DMS79 (cell line): ENCODE data around the gene COL1A1.

Experiments used
- DNase-seq: peaks from one replicate; lab custom pipeline; 2025; lab: John Stamatoyannopoulos, UW

The COL1A1 gene

DNA sequence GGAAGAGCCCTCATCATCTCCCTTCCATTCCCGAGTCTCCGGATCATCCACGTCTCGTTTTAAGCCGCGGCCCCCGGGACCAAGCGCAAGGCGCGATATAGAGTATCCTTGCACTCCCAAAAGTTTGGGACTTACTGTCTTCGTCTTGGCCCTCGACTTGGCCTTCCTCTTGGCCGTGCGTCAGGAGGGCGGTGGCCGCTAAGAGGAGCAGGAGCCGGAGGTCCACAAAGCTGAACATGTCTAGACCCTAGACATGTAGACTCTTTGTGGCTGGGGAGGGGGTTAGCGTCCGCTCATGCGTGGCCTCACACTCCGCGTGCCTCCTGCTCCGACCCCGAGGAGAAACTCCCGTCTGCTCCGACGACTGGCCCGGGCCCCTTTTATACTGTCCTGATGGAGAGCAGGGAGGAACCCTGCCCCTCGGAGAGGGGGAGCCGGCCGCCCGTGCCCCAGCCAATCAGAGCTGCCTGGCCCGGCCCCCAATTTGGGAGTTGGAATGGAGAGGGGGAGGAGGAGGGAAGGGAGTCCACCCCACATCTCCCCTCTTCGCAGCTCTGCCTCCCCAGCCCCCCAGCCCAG, at the start of gene COL1A1:
Gene COL1A1 (minus strand): TSS at position 356 of the 579 bp plus-strand sequence. CDS start 118 bp downstream, at position 238.
- DNase-seq, result no peak

DNA sequence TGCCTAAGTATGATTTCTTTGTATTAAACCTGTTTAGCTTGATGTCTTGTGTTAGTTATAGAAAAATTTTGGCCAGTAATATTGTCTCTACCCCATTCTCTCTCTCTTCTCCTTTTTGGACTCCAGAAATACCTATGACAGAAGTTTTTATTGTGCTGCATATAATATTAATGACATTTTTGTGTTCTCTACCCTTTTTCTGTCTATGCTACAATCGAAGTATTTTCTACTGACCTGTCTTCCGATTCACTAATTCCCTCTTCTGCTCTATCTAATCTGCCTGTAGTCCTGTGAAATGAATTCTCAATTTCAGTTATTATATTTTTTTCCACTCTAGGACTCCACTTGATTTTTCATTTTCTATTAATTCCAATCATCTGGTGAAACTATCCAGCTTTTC, 46.8 kb upstream of the COL1A1 start:
- no peak for DNase-seq

DNA sequence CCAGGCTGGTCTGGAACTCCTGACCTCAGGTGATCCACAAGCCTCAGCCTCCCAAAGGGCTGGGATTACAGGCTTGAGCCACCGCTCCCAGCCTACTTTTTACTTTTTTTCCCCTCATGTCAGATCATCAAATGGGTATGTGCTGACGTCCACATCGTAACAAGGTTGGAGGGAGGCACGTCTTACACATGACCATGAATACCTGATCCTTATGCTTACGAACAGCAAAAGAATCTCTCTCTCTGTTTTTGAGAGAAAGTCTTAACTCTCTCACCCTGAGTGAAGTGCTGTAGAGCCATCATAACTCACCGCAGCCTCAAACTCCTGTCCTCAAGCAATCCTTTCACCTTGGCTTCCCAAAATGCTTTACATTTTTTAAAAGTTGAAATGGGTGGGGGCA, 43.3 kb upstream of the COL1A1 start:
- DNase-seq, result no peak

DNA sequence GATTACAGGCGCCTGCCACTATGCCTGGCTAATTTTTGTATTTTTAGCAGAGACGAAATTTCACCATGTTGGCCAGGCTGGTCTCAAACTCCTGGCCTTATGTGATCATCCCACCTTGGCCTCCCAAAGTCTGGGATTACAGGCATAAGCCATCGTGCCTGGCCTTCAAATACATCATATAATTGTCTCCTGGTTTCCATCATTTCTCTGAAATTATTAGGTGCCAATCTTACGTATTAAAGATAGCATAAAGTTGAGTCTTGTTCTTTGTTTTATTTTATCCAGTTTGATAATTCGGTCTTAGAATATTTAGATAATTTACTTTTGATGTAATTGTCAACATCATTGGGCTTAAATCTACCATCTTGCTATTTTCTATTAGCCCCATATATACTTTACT, 40.0 kb upstream of the COL1A1 start:
- no peak for DNase-seq

DNA sequence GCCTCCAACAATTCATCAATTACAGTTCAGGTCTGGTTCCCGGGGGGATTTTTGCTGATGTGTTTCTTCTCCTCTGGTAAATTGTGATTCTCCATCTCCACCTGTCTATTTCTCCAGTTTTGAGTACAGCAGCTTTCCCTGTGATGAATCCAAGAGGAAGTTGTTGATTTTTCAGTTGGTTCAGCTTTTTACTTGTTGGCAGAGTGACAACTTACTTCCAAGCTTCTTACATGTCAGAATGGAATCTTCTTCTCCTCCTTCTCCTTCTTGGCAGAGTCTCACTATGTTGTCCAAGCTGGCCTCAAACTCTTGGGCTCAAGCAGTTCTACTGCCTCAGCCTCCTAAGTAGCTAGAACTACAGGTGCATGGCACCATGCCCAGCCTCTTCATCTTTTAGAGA, 39.4 kb upstream of the COL1A1 start:
- no peak for DNase-seq

DNA sequence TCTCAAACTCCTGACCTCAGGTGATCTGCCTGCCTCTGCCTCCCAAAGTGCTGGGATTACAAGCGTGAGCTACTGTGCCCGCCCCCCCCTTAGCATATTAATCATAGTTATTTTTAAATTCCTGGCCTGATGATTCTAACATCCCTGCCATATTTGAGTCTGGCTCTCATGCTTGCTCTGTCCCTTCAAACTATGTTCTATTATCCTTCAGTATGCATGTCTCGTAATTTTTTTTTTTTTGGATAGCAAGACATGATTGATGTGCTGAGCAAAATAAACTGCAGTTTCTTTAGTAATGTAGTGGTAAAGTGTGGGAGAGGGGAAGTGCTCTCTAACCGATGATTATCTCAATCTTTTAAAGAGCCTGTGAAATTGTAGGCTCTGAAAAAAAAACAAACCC, 38.5 kb upstream of the COL1A1 start:
- no peak for DNase-seq

DNA sequence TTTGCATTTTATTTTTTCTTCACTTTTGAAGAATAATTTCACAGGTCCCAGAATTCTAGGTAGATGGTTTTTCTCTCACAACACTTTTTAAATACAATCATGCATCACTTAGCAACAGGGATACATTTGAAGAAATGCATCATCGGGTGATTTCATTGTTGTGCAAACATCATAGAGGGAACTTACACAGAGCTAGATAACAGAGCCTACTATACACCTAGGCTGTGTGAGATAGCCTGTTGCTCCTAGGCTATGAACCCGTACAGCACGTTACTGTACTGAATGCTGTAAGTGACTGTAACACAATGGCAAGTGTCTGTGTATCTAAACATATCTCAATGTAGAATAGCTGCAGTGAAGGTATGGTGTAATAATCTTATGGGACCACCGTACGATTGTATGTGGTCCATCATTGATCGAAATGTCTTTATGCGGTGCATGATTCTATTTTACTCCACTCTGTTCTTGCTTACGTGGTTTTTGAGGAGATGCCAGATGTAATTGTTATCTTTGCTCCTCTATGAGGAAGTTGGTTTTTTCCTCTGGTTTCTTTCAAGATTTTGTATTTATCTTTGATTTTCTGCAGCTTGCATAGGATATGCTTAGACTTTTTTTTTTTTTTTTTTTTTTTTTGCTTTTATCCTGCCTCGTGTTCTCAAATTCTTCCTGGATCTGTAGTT, 37.3 kb upstream of the COL1A1 start:
- DNase-seq, result no peak

DNA sequence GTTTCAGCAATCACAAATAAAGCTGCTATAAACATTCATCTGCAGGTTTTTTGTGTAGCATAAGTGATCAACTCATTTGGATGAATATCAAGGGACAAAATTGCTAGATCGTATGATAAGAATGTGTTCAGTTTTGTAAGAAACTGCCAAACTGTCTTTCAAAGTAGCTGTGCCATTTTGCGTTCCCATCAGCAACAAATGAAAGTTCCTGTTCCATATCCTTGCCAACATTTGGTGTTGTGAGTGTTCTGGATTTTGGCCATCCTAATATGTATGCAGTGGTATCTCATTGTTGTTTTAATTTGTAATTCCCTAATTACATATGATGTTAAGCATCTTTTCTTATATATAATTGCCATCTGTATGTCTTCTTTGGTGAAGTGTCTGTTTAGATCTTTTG, 36.5 kb upstream of the COL1A1 start:
- DNase-seq, result no peak

DNA sequence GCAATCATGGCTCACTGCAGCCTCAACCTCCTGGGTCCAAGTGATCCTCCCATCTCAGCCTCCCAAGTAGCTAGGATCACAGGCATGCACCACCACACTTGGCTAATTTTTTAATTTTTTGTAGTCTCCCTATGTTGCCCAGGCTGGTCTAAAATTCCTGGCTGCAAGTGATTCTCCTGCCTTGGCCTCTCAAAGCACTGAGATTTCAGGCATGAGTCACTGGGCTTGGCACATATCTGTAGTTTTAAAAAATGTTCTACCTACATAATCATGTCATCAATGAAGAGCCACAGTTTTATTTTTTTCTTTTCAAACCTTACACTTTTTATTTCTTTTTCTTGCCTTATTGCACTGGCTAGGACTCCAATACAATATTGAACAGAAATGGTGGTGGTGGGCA, 33.1 kb upstream of the COL1A1 start:
- no peak for DNase-seq

DNA sequence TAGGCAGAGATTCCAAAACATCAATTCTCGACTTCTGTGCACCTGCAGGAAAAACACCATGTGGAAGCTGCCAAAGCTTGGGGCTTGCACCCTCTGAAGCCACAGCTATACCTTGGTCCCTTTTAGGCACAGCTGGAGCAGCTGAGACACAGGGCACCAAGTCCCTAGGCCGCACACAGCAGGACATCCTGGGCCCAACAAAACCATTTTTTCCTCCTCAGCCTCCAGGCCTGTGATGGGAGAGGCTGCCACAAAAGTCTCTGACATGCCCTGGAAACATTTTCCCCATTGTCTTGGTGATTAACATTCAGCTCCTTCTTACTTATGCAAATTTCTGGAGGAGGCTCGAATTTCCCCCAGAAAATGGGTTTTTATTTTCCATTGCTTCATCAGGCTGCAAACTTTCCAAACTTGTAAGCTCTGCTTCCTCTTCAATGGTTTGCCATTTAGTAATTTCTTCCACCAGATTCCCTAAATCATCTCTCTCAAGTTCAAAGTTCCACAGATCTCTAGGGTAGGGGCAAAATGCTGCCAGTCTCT, 24.3 kb upstream of the COL1A1 start:
- no peak for DNase-seq

DNA sequence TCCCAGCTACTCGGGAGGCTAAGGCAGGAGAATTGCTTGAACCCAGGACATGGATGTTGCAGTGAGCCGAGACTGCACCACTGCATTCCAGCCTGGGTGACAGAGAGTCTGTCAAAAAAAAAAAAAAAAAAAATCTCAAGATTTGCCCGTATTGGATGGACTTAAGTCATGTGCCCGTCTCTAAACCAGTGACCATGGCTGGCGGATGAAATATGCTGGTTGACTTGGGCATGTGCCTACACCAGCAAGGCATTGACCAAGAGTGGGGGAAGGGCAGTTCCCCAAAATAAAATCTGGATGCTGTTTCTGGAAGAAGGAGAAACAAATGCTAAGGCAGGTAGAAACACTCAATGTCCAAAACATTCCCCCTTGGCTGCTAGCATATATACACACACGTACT, 21.5 kb upstream of the COL1A1 start:
- DNase-seq, result no peak

DNA sequence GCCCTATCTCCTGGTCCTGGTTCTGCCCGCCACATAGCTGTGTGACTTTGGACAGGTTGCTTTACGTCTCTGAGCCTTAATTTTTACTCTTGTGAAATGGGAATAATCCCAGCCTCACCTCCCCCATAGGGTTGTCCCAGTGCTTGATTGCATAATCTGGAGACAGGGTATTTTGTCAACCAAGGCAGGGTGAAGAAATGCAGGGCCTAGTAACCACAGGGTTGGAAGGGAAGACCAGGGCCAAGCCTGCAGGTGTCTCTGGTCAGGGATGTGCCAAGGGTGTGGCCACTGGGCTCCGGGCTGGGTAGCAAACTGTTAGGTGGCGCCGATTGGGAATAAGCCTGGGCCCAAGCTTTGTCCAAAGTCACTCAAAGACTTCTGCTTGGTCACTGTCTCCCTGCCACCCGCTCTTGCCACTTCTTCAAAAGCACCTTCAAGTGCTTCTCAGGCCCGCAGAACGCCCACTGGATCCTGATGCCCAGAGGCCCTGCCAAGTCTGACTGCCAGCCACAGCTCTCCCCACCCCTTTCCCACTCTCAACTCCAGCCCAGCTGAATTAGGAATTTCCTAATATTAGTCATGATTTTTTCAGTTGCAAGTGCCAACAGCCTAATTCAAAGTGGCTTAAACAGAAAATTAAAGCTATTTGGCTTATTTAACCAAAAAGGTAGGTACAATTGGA, 20.6 kb upstream of the COL1A1 start:
- no peak for DNase-seq

DNA sequence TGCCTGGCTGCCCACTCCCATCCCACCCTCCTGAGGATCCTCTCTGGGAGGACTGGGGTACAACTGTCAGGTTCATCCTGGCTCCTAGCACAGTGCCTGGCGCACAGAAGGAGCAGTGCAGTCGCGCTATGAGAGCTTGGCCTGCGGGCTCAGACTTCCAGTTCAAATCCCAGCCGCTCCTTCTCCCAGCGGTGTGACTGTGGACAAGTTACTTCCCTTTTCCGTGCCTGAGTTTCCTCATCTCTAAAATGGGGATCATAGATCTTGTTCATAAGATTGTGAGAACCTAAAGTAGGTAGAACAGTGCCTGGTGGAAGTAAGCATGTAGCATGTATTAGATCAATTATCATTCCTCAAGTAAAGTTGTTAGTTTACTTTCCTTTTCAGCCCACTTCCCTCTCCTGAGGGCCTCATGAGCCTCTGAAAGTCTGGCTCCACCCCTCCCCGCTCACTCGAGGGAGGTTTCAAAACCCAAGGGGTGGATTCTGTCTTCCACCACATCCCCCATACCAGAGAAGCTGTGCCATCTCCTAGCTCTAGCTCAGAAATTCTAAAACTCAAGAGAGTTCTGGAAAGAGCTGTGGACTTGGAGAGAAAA, 19.9 kb upstream of the COL1A1 start:
- DNase-seq, result no peak

DNA sequence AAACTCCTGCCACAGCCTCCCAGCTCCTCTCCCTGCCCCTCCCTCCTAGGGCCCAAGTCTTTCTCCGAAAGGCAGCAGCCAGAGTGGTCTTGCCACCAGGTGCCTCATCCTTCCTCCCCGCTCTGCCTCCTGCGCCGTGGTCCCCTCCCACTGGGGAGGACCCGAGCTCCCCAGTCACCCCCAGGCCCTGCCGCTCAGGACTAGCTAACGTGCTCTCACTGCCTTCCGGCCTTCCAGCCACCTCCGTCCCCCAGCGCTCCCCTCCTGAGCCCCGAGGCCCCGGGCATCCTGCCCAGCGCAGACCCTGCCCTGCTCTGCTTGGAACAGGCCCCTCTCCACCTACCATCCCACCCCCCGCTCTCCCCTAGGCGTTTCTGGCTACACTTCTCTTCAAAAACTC, 19.4 kb upstream of the COL1A1 start:
- DNase-seq, result no peak

DNA sequence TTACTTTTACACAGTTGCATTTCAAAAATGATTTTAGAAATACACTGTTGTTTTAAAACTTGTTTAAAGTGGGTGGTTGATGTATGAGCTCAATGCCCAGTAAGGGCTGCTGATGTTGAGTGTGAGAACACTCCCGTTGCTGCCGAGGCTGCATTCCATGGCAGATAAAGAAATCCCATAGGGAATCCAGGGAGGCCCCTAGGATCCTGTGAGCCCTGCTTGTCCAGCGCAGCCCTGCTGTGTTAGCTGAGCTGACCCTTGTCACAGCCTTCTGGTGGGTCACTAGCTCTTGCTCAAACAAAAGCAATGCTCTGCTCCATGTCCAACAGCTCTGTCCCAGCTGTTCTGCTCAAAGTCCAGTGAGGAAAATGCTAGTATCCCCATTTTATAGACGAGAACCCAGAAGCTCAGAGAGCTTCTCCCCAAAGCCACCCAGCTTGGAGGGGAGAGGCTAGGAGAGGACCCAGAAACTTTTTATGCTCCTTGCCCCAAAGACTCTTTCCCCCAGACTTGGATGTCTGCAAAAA, 18.6 kb upstream of the COL1A1 start:
- no peak for DNase-seq

DNA sequence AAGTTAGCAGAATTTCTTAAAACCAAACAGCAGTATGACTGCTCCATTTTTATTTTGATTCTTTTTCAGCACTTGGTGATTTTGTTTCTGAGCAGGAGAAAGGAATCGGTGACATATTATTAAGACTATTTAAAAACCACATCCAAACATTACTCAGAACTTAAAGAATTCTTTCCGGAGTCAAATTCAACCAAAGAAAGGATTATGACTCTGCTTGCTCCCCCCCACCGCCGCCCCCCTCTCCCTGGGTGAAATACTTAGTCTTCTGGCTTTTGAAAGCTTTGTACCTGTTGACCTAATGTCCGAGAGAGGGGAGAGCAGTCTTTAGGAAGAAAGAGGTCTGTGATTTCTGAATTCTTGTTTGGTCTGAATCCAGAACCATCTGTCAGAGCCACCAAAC, 17.9 kb upstream of the COL1A1 start:
- no peak for DNase-seq

DNA sequence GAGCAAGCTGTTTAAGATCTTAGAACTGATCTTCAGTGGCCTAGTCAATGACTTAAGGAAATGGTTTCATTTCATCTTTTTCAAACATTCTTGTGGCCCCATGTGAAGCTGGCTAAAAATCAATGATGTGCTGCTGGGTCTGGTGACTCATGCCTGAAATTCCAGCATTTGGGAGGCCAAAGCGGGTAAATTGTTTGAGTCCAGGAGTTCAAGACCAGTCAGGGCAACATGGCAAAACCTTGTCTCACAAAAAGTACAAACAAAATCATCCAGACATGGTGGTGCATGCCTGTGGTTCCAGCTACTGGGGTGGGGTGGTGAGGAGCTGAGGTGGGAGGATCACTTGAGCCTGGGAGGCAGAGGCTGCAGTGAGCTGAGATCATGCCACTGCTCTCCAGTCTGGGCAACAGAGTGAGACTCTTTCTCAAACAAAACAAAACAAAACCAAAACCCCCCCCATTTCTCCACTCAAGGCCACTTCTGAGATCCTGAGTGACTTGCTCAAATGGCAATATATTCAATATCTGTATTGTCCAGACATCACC, 17.4 kb upstream of the COL1A1 start:
- DNase-seq, result no peak

DNA sequence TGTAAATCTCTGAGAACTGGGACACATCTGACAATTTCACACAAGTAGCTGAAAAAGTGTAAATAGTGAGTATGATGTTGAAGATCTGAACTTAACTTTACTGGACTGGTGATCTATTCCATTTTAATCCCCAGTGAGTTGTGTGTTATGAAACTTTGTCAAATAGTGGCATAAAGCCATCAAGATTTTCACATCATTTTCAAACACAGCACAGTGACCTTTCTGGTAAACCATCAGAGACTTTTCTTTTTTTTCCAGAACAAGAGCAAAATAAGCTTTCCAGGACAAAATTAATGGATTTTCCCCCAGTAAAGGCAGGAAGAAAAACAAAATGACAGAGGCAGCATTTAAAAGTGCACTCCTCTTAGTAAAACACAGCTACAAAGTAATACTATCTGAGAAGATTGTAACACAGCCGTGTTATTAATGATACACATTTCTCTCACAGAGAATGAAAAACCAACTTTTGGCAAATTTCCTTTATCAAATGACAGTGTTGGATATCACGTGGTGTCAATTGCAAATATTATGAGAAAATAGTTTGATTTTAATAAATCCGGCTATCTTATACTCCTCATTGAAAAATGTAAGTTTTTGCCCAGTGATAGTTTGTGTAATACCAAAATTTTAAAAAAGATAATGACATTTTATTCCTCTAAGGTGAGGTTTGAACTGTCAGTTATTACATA, 16.8 kb upstream of the COL1A1 start:
- DNase-seq, result no peak

DNA sequence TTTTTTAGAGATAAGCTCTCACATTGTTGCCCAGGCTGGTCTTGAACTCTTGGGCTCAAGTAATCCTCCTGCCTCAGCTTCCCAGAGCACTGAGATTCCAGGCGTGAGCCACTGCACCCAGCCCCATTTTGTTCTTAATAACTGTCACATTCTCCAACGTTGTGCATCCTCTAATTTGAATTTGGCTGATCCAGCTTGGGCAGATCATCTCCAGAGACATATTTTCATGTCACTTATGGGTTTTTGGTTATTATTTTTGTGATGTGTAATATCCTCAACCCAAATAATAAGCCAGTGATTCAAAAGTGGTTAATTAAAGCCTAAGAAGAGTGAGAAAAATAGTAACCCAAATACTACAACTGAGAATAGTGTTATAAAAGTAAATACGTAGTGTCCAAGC, 16.2 kb upstream of the COL1A1 start:
- DNase-seq, result no peak

DNA sequence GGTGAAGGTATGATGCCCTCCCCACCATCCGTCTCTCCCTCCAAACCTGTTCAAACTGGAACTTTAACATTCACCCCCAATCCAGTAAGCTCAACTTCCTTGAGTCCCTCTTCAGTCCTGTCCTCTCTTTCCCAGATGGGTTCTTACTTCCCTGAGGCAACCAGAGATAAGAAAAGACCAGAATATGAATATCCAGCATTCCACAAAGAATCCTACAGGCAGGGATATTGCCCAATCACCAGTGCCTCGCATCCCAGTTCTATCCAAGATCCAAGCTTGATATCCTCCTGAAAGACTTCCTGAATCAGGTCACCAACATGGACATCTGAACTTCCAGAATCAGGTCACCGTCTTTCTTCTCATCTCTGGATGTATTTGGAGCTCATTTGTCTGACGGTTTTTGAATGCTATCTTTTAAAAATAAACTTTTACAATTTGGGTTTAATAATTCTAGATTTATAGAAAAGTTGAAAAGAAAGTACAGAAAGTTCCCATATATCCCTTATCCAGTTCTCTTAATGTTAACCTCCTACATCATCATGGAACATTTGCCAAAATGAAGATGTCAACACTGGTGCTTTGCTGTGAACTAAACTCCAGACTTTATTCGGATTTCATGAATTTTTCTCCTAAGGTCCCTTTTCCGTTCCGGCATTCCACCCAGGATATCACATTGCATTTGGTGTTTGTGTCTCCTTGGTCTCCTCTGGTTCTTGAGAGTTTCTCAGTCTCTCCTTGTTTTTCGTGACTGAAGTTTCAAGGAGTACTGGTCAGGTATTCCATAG, 13.7 kb upstream of the COL1A1 start:
- DNase-seq, result no peak
